Tibial artery (tissue), 4 donors: ENCODE results near the gene CT45A10.
"Not testable (repeated sequence)": the region's sequence is repeated elsewhere in the genome, so short reads cannot be mapped to it uniquely, and the experiment has no call there.

Source experiments
- DNase-seq, 2 donors: peaks; one replicate each; pipeline ENCODE4 v3.0.0-alpha.2; 2019
- H3K27ac ChIP-seq, 2 donors: fragments of 200-600 bp; sonication (generic) in 1 of 2; 1 replicate in 1 of 2; 2 replicates in 1 of 2; pipeline ENCODE4 v1.5.1; 2018 to 2019; ENCODE audit warnings: mild to moderate bottlenecking in 1 of 2
- H3K27me3 ChIP-seq, 2 donors: fragments of 200-600 bp; sonication (generic) in 1 of 2; one replicate each; pipeline versions ENCODE4 v1.5.1 to v1.6.0; 2016 to 2019
- H3K36me3 ChIP-seq, 3 donors: fragments of 200-600 bp; sonication (generic) in 2 of 3; one replicate each; pipeline ENCODE4 v1.5.1; 2016 to 2019; ENCODE audit warnings: mild to moderate bottlenecking in 2 of 3
- H3K4me1 ChIP-seq, 4 donors: fragments of 200-600 bp; sonication (generic) in 2 of 4; 1 replicate in 3 of 4; 2 replicates in 1 of 4; pipeline ENCODE4 v1.5.1; 2016 to 2019
- H3K4me3 ChIP-seq, 2 donors: fragments of 200-600 bp; sonication (generic) in 1 of 2; 1 replicate in 1 of 2; 2 replicates in 1 of 2; pipeline ENCODE4 v1.5.1; 2018 to 2019; ENCODE audit warnings: mild to moderate bottlenecking in 2 of 2
- H3K9me3 ChIP-seq, 3 donors: fragments of 200-600 bp; sonication (generic) in 1 of 3; one replicate each; pipeline ENCODE4 v1.5.1; 2016 to 2019
- CTCF ChIP-seq, 2 experiments: fragments of 200-600 bp in 1 of 2; fragments of 450-650 bp in 1 of 2; IDR thresholded peaks; one replicate each; pipeline ENCODE4 v1.5.1; 2017 to 2019; ENCODE audit warnings: antibody characterized with exemption in 2 of 2, mild to moderate bottlenecking in 1 of 2, moderate library complexity in 1 of 2
- intact Hi-C: fragments of 100-400 bp; cut with DNase I; formaldehyde crosslinking; loops from one replicate; pipeline ENCODE4 v1.15.0; 2023; ENCODE audit warnings: low total_unique reads

Gene CT45A10

GRCh38 chrX:135910251-135910650, 17.0 kb upstream of the CT45A10 start:
- no peaks in the 10 kb centered on the region for H3K9me3 ChIP-seq
- H3K4me3 ChIP-seq, result no peak overlapping the region
- no peaks in the 10 kb centered on the region for H3K4me1 ChIP-seq
- H3K27ac ChIP-seq, result no peak overlapping the region
- no peak for DNase-seq
- H3K36me3 ChIP-seq, result no peaks in the 10 kb centered on the region
- TF ChIP-seq CTCF (IDR thresholded peaks at IDR 0.05), result no peak
- no peaks in the 10 kb centered on the region for H3K27me3 ChIP-seq
- intact Hi-C loops, result no loop called here

- Histone ChIP-seq H3K9me3 (peaks cover 0 to 11% (median 0%) of the 10 kb centered on the region in 3 donors), H3K27me3 (no peaks in the 10 kb centered on the region), H3K4me3 (no peak overlapping the region), H3K27ac (no peak overlapping the region), H3K36me3 (no peaks in the 10 kb centered on the region), H3K4me1 (no peaks in the 10 kb centered on the region)
- no peak for DNase-seq
- TF ChIP-seq CTCF (IDR thresholded peaks at IDR 0.05), result no peak
- intact Hi-C loops, result no loop called here
These were observed 463 bp downstream of the CT45A10 start for GRCh38 chrX:135892781-135893180.

- TF ChIP-seq CTCF (IDR thresholded peaks at IDR 0.05), result no peak
- H3K4me3 ChIP-seq, result no peak overlapping the region
- H3K9me3 ChIP-seq, result peaks cover 0 to 11% (median 0%) of the 10 kb centered on the region in 3 donors
- no peaks in the 10 kb centered on the region for H3K4me1 ChIP-seq
- intact Hi-C loops, result no loop called here
- H3K27ac ChIP-seq, result no peak overlapping the region
- no peaks in the 10 kb centered on the region for H3K27me3 ChIP-seq
- no peaks in the 10 kb centered on the region for H3K36me3 ChIP-seq
- no peak for DNase-seq
These were observed 3.1 kb downstream of the CT45A10 start for GRCh38 chrX:135890087-135890585.

DNA sequence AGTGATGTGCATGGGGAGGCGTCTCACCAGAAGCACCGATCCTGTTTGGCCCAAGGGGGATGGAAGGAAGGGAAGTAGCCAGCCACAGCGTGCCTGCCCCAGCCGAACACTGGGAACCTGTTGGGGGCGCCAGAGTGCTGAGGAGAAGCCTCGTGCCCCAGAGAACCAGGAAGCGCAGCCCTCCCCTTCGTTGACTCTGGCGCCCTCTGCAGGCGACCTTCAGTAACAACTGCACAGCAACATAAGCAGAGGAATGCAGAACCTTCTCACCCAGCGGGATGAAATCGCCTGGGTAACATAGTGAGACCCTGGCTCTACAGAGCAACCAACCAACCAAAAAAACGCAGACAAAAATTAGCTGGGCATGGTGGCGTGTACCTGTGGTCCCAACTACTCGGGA, 4.3 kb downstream of the CT45A10 start:
- H3K4me3 ChIP-seq, H3K36me3 ChIP-seq, H3K27ac ChIP-seq, H3K4me1 ChIP-seq, DNase-seq, H3K27me3 ChIP-seq, intact Hi-C loops: not testable (repeated sequence)
- H3K9me3 ChIP-seq, result peaks cover 0 to 11% (median 0%) of the 10 kb centered on the region in 3 donors

GRCh38 chrX:135888230-135888629, 5.0 kb downstream of the CT45A10 start:
- H3K27ac ChIP-seq, H3K4me1 ChIP-seq, intact Hi-C loops, H3K27me3 ChIP-seq, H3K36me3 ChIP-seq, DNase-seq, H3K9me3 ChIP-seq, H3K4me3 ChIP-seq: not testable (repeated sequence)

DNA sequence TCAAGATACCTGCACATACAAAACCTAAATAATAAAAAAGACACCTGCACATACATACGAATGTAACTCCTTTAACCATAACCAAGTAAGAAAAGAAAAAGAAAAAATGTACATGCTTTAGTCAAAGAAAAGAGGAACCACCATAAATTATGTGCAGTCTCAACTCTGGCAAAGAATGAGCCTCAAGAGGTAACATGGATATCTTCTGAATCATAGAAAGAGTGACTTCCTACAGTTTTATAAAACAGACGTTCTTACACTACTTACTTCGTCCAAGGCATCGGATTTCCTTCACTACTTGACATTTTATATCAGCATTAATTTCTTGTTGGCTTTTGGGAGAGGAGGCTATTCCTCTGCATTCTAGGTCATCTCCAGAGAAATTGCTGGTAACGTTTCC, 10.5 kb downstream of the CT45A10 start:
- H3K4me1 ChIP-seq, H3K4me3 ChIP-seq, DNase-seq, H3K9me3 ChIP-seq, H3K27me3 ChIP-seq, H3K36me3 ChIP-seq, intact Hi-C loops, H3K27ac ChIP-seq: not testable (repeated sequence)

DNA sequence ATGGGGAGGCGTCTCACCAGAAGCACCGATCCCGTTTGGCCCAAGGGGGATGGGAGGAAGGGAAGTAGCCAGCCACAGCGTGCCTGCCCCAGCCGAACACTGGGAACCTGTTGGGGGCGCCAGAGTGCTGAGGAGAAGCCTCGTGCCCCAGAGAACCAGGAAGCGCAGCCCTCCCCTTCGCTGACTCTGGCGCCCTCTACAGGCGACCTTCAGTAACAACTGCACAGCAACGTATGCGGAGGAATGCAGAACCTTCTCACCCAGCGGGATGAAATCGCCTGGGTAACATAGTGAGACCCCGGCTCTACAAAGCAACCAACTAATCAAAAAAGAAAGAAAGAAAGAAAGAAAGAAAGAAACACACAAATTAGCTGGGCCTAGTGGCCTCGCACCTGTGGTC, 21.5 kb downstream of the CT45A10 start, which contains the start of gene CT45A9:
Gene CT45A9, minus strand, starts transcription at position 101 of the 400 bp plus-strand sequence. CDS start 3,751 bp downstream, outside the sequence.
- intact Hi-C loops, DNase-seq, H3K9me3 ChIP-seq, H3K4me3 ChIP-seq, H3K36me3 ChIP-seq, H3K27ac ChIP-seq, H3K27me3 ChIP-seq, H3K4me1 ChIP-seq: not testable (repeated sequence)

DNA sequence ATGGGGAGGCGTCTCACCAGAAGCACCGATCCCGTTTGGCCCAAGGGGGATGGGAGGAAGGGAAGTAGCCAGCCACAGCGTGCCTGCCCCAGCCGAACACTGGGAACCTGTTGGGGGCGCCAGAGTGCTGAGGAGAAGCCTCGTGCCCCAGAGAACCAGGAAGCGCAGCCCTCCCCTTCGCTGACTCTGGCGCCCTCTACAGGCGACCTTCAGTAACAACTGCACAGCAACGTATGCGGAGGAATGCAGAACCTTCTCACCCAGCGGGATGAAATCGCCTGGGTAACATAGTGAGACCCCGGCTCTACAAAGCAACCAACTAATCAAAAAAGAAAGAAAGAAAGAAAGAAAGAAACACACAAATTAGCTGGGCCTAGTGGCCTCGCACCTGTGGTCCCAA, 38.8 kb downstream of the CT45A10 start, which contains the start of gene CT45A8:
Gene CT45A8, minus strand, starts transcription at position 101 of the 400 bp plus-strand sequence. CDS start 3,755 bp downstream, outside the sequence.
- H3K9me3 ChIP-seq, intact Hi-C loops: not testable (repeated sequence)

GRCh38 chrX:135837180-135837579, 56.1 kb downstream of the CT45A10 start, which contains the start of gene CT45A7:
CT45A7 (minus strand) TSS chrX:135837280; CDS start chrX:135833533, 3,747 bp downstream.
- intact Hi-C loops, H3K27ac ChIP-seq, H3K36me3 ChIP-seq, H3K27me3 ChIP-seq, H3K4me3 ChIP-seq, H3K4me1 ChIP-seq, DNase-seq, H3K9me3 ChIP-seq: not testable (repeated sequence)

More for the DNA sequence above, 38.8 kb downstream of the CT45A10 start, which contains the start of gene CT45A8:
- H3K27ac ChIP-seq, DNase-seq, H3K36me3 ChIP-seq, H3K4me3 ChIP-seq, H3K27me3 ChIP-seq, H3K4me1 ChIP-seq: not testable (repeated sequence)
